Panc1 (cell line): Measurements from ENCODE around the gene DIP2C. TPM values are rescaled to one million over a fixed set of nuclear protein-coding genes. Genes with fewer than 3 reads are reported as not detected.

ENCODE experiments used
- ATAC-seq: fragments of 200-7000 bp; cut with Tn5 transposase; 2 replicates; pipeline ENCODE4 v1.9.1; 2020; ENCODE audit warnings: mild to moderate bottlenecking, moderate library complexity
- BruUV-seq: library from RNA; stranded (reverse); fragments of 400-500 nt; replicated peaks from 2 replicates; lab custom pipeline; 2021; lab: Mats Ljungman, UMichigan
- CTCF ChIA-PET: fragments of 300-600 bp; sonication (Branson Sonifier 250); formaldehyde crosslinking; loops from one replicate; lab custom pipeline; 2022; ENCODE audit warnings: antibody characterized with exemption; lab: Charles Lee
- POLR2A ChIA-PET: fragments of 300-600 bp; sonication (Branson Sonifier 250); formaldehyde crosslinking; loops from one replicate; lab custom pipeline; 2022; ENCODE audit warnings: antibody characterized with exemption; lab: Charles Lee
- DNase-seq: peaks from one replicate; pipeline ENCODE4 v3.0.0-alpha.2; 2010; ENCODE audit warnings: low read depth, low spot score
- H3K27ac ChIP-seq: 2 replicates; pipeline ENCODE4 v1.5.1; 2011; ENCODE audit warnings: mild to moderate bottlenecking, low read length, inconsistent platforms
- H3K27me3 ChIP-seq: fragments of 200-500 bp; sonication (Bioruptor generic); 2 replicates; pipeline ENCODE4 v1.6.0; 2014; ENCODE audit warnings: low read length, inconsistent platforms; ENCODE audit not compliant: control insufficient read depth, insufficient read depth
- H3K36me3 ChIP-seq: fragments of 200-500 bp; sonication (Bioruptor generic); 2 replicates; pipeline ENCODE4 v1.5.1; 2014; ENCODE audit warnings: inconsistent platforms, mild to moderate bottlenecking, low read length, moderate library complexity; ENCODE audit not compliant: control insufficient read depth, insufficient read depth
- H3K4me1 ChIP-seq: 2 replicates; pipeline ENCODE4 v1.5.1; 2011; ENCODE audit warnings: inconsistent platforms, mild to moderate bottlenecking, low read length, moderate library complexity; ENCODE audit not compliant: control insufficient read depth, insufficient read depth
- H3K4me3 ChIP-seq, 2 experiments: 2 replicates each; pipeline ENCODE4 v1.5.1; 2011 to 2012; ENCODE audit warnings: low read depth in 2 of 2, low read length in 2 of 2, mild to moderate bottlenecking in 2 of 2, inconsistent platforms in 1 of 2, moderate library complexity in 1 of 2
- H3K9me3 ChIP-seq: fragments of 200-500 bp; sonication (Bioruptor generic); 2 replicates; pipeline ENCODE4 v1.5.1; 2014; ENCODE audit warnings: low read depth, mild to moderate bottlenecking, inconsistent platforms, low read length, moderate library complexity; ENCODE audit not compliant: control insufficient read depth, insufficient read depth
- CTCF ChIP-seq: fragments of 450-650 bp; IDR thresholded peaks from 2 replicates; pipeline ENCODE4 v1.5.1; 2017; ENCODE audit warnings: mild to moderate bottlenecking
- POLR2AphosphoS5 ChIP-seq: IDR thresholded peaks from 2 replicates; pipeline ENCODE4 v1.6.1; 2012; ENCODE audit warnings: mild to moderate bottlenecking, low read depth, low read length, moderate library complexity
- REST ChIP-seq, 2 experiments: IDR thresholded peaks; 2 replicates each; pipeline ENCODE4 v1.6.1; 2011 to 2012; ENCODE audit warnings: low read depth in 2 of 2, control low read depth in 1 of 2, low read length in 1 of 2, mild to moderate bottlenecking in 1 of 2, moderate library complexity in 1 of 2; ENCODE audit not compliant: insufficient read depth in 1 of 2
- SIN3A ChIP-seq: IDR thresholded peaks from 2 replicates; pipeline ENCODE4 v1.6.1; 2012; ENCODE audit warnings: low read depth, mild to moderate bottlenecking, low read length, moderate library complexity, borderline replicate concordance; ENCODE audit not compliant: insufficient read depth
- TCF7L2 ChIP-seq: IDR thresholded peaks from 2 replicates; pipeline ENCODE4 v1.6.1; 2011; ENCODE audit warnings: mild to moderate bottlenecking, low read depth, low read length, inconsistent platforms
- in situ Hi-C: cut with HindIII; loops from 2 replicates; pipeline ENCODE4 v1.10.0; 2016; ENCODE audit warnings: low sequenced_read_pairs, low pct_unique_long_range_greater_than_20kb
- intact Hi-C: fragments of 100-400 bp; cut with micrococcal nuclease; formaldehyde crosslinking; loops from one replicate; pipeline ENCODE4 v1.10.0; 2022; ENCODE audit not compliant: unreplicated experiment
- total RNA-seq: library from RNA; stranded (reverse); gene quantifications from one replicate; pipeline ENCODE4 v1.2.1, GENCODE V29; 2021; ENCODE audit not compliant: unreplicated experiment

DIP2C gene
- total RNA-seq, 1 experiment from 2014 or later = 13.2 TPM

- ATAC-seq (no peak), DNase-seq (no peak)
- intact Hi-C loops = no loop called here
- no peaks in the 10 kb centered on the region for H3K36me3 ChIP-seq
- no peaks in the 10 kb centered on the region for H3K9me3 ChIP-seq
- no peaks in the 10 kb centered on the region for H3K27me3 ChIP-seq
- H3K4me3 ChIP-seq = no peak overlapping the region
- TF ChIP-seq TCF7L2 (no peak), SIN3A (no peak), POLR2AphosphoS5 (no peak), CTCF (no peak), REST (IDR thresholded peaks at IDR 0.05; ENCODE audit: insufficient read depth in 1 of 2, low read depth in 2 of 2, low read length in 1 of 2) (no peak)
- in situ Hi-C loops = no loop called here
- POLR2A ChIA-PET = no interaction called here
- BruUV-seq = no TSS peak
- no peak overlapping the region for H3K27ac ChIP-seq
- CTCF ChIA-PET = no interaction called here
- H3K4me1 ChIP-seq = no peaks in the 10 kb centered on the region
Measured at GRCh38 chr10:277963-278362, 411.5 kb downstream of the DIP2C start.

- in situ Hi-C loops = no loop called here
- CTCF ChIA-PET = no interaction called here
- intact Hi-C loops = no loop called here
- no peak overlapping the region for H3K4me3 ChIP-seq
- POLR2A ChIA-PET = no interaction called here
- no peaks in the 10 kb centered on the region for H3K27me3 ChIP-seq
- BruUV-seq = no TSS peak
- no peak overlapping the region for H3K27ac ChIP-seq
- DNase-seq = no peak
- no peaks in the 10 kb centered on the region for H3K36me3 ChIP-seq
- no peak for TF ChIP-seq REST (IDR thresholded peaks at IDR 0.05; ENCODE audit: insufficient read depth in 1 of 2, low read depth in 2 of 2, low read length in 1 of 2)
- no peaks in the 10 kb centered on the region for H3K9me3 ChIP-seq
- H3K4me1 ChIP-seq = no peaks in the 10 kb centered on the region
- ATAC-seq = no peak
Measured at GRCh38 chr10:275680-276079, 413.8 kb downstream of the DIP2C start.
